Measurements from ENCODE around the gene BACE2. TPM values are rescaled to one million over a fixed set of nuclear protein-coding genes. Genes with fewer than 3 reads are reported as not detected.

Gene BACE2
- polyA plus RNA-seq, 2 donors, result 20.4 to 23.2 TPM

DNA sequence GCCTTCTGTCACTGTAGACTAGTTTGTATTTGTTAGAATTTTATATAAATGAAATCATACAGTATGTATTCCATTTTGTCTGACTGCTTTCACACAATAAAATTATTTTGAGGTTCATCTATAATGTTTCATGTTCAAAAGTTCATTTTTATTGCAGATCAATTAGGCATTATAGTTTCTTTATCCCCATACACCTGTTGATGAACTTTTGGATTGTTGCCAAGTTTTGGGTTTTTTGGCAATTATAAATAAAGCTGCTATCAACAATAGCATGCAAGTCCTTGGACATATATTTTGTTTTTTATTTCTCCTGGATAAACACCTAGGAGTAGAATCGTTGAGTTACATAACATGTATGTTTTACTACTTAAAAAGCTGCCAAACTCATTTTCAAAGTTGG is 101.6 kb downstream of the BACE2 start:
- WGBS, 2 donors, result 34 to 39% methylated on average over 1 of the region's 1 CpG
- Histone ChIP-seq H3K27ac (ENCODE audit: low read depth in 2 of 2, low read length in 1 of 2) (no peak overlapping the region), H3K9me3 (ENCODE audit: control insufficient read depth in 2 of 2, insufficient read depth in 1 of 2, low read depth in 1 of 2, low read length in 1 of 2) (no peaks in the 10 kb centered on the region), H3K4me1 (ENCODE audit: control insufficient read depth in 2 of 2, insufficient read depth in 2 of 2, low read length in 1 of 2) (no peaks in the 10 kb centered on the region), H3K4me3 (ENCODE audit: low read depth in 1 of 2, low read length in 2 of 2) (no peak overlapping the region), H3K36me3 (ENCODE audit: control insufficient read depth in 2 of 2, insufficient read depth in 2 of 2, low read length in 1 of 2) (no peaks in the 10 kb centered on the region), H3K27me3 (ENCODE audit: control insufficient read depth in 1 of 2, insufficient read depth in 2 of 2, low read length in 2 of 2) (no peaks in the 10 kb centered on the region)

DNA sequence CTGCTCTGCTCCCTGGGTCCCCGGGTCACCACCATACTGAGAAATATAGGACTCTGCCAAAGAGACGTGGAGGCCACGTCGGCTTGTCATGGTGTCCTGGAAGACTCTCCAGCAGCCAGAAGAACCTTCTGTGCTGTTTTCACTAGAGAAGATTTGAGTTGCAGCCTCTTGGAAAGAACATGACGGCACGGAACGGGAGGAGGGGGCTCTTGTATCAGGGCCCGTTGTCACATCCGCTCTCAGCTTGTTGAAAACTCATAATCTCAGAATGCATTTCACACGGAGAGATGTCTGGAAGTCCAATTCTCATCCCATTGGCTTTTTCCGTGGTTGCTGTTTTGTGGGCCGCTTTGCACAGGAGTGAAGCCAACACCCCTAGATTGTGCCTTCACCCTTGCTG is 109.2 kb downstream of the BACE2 start:
- Histone ChIP-seq H3K27me3 (ENCODE audit: control insufficient read depth in 1 of 2, insufficient read depth in 2 of 2, low read length in 2 of 2) (no peaks in the 10 kb centered on the region), H3K36me3 (ENCODE audit: control insufficient read depth in 2 of 2, insufficient read depth in 2 of 2, low read length in 1 of 2) (peaks cover 4 to 5% of the 10 kb centered on the region in 2 donors), H3K4me3 (ENCODE audit: low read depth in 1 of 2, low read length in 2 of 2) (no peak overlapping the region), H3K27ac (ENCODE audit: low read depth in 2 of 2, low read length in 1 of 2) (no peak overlapping the region), H3K9me3 (ENCODE audit: control insufficient read depth in 2 of 2, insufficient read depth in 1 of 2, low read depth in 1 of 2, low read length in 1 of 2) (no peaks in the 10 kb centered on the region), H3K4me1 (ENCODE audit: control insufficient read depth in 2 of 2, insufficient read depth in 2 of 2, low read length in 1 of 2) (peaks cover 0 to 3% of the 10 kb centered on the region in 2 donors)
- 86 to 89% methylated on average over 12 of the region's 12 CpGs for WGBS, 2 donors

DNA sequence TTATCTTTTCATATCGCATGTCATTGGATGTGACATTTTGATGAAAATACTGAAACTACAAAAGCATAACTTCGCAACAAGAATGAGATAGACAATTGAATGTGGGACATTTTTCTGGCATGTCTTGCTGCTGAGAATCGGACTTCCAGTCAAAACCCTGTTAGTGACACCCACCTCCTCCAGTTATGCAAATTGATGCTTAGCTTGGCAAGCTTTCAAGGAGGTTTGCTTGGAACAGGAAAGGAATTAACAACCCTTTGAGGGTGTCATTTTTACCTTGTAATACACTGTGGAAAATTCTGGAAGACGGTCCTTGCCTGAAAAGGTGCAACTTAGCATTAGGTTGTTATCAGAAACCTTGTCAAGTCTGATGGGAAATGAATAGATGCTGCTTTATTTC is 109.9 kb downstream of the BACE2 start:
- H3K27ac ChIP-seq (ENCODE audit: low read depth in 2 of 2, low read length in 1 of 2), result no peak overlapping the region
- no peaks in the 10 kb centered on the region for H3K27me3 ChIP-seq (ENCODE audit: control insufficient read depth in 1 of 2, insufficient read depth in 2 of 2, low read length in 2 of 2)
- H3K9me3 ChIP-seq (ENCODE audit: control insufficient read depth in 2 of 2, insufficient read depth in 1 of 2, low read depth in 1 of 2, low read length in 1 of 2), result no peaks in the 10 kb centered on the region
- H3K4me1 ChIP-seq (ENCODE audit: control insufficient read depth in 2 of 2, insufficient read depth in 2 of 2, low read length in 1 of 2), result peaks cover 0 to 3% of the 10 kb centered on the region in 2 donors
- no peak overlapping the region for H3K4me3 ChIP-seq (ENCODE audit: low read depth in 1 of 2, low read length in 2 of 2)
- 73% methylated on average over 4 of the region's 4 CpGs for WGBS, 2 donors
- H3K36me3 ChIP-seq (ENCODE audit: control insufficient read depth in 2 of 2, insufficient read depth in 2 of 2, low read length in 1 of 2), result peaks cover 4 to 5% of the 10 kb centered on the region in 2 donors

DNA sequence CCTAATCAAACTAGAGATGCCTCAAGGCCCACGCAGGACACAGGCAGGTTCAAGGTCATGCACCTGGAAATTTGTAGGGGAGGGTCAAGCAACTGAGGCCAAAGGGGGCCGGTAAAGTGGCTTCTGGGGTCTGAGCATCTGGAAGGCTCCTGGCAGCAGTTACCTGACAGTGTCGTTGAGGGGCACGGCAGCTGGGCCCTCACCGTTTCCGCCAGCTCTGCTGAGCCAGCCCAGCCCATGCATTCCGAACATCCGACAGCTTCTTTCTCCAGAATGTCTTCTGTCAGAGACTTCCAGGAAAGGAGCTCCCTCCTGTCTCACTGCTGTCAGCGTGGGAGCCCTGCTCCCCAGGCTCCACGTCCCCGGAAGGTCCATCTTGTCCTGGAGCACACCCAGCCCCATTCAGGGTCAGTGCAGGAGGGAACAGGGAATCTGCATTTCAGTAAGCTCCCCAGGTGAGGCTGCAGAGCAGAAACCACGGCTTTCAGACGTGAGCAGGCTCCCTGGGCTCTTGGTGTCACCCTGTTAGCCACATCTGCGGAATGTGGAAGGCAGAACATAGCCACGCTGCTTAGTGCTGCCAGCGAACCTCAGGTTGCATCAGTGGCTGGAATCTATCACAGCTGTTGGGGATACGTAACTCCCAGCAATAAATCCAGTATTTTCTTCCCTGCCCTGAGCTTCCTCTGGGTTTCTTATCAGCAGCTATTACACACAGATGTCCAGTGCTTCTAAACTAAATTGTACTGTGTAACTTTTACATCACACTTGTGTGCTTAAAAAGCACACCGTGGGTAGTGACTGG is 112.4 kb downstream of the BACE2 start:
- Histone ChIP-seq H3K9me3 (ENCODE audit: control insufficient read depth in 2 of 2, insufficient read depth in 1 of 2, low read depth in 1 of 2, low read length in 1 of 2) (no peaks in the 10 kb centered on the region), H3K4me1 (ENCODE audit: control insufficient read depth in 2 of 2, insufficient read depth in 2 of 2, low read length in 1 of 2) (peaks cover 0 to 3% of the 10 kb centered on the region in 2 donors), H3K36me3 (ENCODE audit: control insufficient read depth in 2 of 2, insufficient read depth in 2 of 2, low read length in 1 of 2) (peaks cover 0 to under 1% of the 10 kb centered on the region in 2 donors), H3K4me3 (ENCODE audit: low read depth in 1 of 2, low read length in 2 of 2) (no peak overlapping the region), H3K27ac (ENCODE audit: low read depth in 2 of 2, low read length in 1 of 2) (no peak overlapping the region), H3K27me3 (ENCODE audit: control insufficient read depth in 1 of 2, insufficient read depth in 2 of 2, low read length in 2 of 2) (no peaks in the 10 kb centered on the region)
- 60 to 64% methylated on average over 18 of the region's 18 CpGs for whole genome bisulfite sequencing, 2 donors

DNA sequence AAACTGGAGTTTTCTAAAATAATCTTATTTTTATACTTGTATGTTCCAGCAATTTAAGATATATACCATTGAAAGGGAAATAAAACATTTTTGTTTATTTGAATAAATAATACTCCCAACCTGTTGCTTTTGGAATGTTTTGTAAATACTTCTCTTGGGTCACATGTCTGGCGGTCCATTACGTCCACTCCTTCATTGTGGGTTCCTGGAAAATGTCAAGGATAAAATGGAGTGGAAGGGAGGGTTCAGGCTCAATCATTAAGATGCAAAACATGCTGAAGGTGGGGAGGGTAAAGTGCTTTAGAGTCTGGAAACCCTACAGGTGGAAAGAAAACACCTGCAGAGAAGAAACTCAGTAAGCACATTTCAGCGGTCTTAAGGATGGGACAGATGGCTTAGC is 114.5 kb downstream of the BACE2 start:
- H3K27ac ChIP-seq (ENCODE audit: low read depth in 2 of 2, low read length in 1 of 2), result no peak overlapping the region
- H3K36me3 ChIP-seq (ENCODE audit: control insufficient read depth in 2 of 2, insufficient read depth in 2 of 2, low read length in 1 of 2), result no peaks in the 10 kb centered on the region
- no peaks in the 10 kb centered on the region for H3K27me3 ChIP-seq (ENCODE audit: control insufficient read depth in 1 of 2, insufficient read depth in 2 of 2, low read length in 2 of 2)
- H3K9me3 ChIP-seq (ENCODE audit: control insufficient read depth in 2 of 2, insufficient read depth in 1 of 2, low read depth in 1 of 2, low read length in 1 of 2), result no peaks in the 10 kb centered on the region
- no peak overlapping the region for H3K4me3 ChIP-seq (ENCODE audit: low read depth in 1 of 2, low read length in 2 of 2)
- 55 to 61% methylated on average over 3 of the region's 3 CpGs for WGBS, 2 donors
- H3K4me1 ChIP-seq (ENCODE audit: control insufficient read depth in 2 of 2, insufficient read depth in 2 of 2, low read length in 1 of 2), result peaks cover 0 to 3% of the 10 kb centered on the region in 2 donors

DNA sequence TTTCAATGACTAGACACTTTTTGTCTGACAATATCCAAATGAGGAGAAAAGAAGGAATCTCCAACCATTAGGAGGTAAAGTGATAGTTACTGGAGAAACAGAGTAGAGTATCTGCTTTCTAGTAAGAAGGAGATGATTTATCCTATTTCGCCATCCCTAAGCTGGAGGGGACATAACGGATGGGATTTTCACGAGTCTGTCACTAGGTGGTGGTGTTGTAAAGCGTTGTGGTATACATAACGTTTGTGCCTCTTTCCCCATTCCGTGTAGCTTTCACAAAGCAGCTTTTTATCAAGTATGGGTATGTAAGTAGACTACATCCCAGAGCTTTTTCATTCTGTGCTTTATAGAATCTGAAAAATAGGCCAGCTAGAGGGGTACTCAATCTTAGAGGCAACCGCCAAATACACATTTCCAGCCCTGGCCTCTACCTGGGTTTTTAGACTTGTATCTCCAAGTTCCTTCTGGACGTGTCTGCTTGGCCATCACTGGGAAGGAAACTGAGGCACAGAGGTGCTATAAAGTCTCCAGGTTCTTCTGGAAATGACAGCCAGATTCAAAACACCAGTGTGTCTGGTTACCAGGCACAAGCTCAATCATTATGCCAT is 115.4 kb downstream of the BACE2 start:
- Histone ChIP-seq H3K27ac (ENCODE audit: low read depth in 2 of 2, low read length in 1 of 2) (no peak overlapping the region), H3K27me3 (ENCODE audit: control insufficient read depth in 1 of 2, insufficient read depth in 2 of 2, low read length in 2 of 2) (no peaks in the 10 kb centered on the region), H3K36me3 (ENCODE audit: control insufficient read depth in 2 of 2, insufficient read depth in 2 of 2, low read length in 1 of 2) (no peaks in the 10 kb centered on the region), H3K4me3 (ENCODE audit: low read depth in 1 of 2, low read length in 2 of 2) (no peak overlapping the region), H3K4me1 (ENCODE audit: control insufficient read depth in 2 of 2, insufficient read depth in 2 of 2, low read length in 1 of 2) (peaks cover 0 to 3% of the 10 kb centered on the region in 2 donors), H3K9me3 (ENCODE audit: control insufficient read depth in 2 of 2, insufficient read depth in 1 of 2, low read depth in 1 of 2, low read length in 1 of 2) (no peaks in the 10 kb centered on the region)
- WGBS, 2 donors, result 19 to 20% methylated on average over 8 of the region's 8 CpGs

GRCh38 chr21:41289431-41289830 is 121.5 kb downstream of the BACE2 start:
- no peaks in the 10 kb centered on the region for H3K36me3 ChIP-seq (ENCODE audit: control insufficient read depth in 2 of 2, insufficient read depth in 2 of 2, low read length in 1 of 2)
- WGBS, 2 donors, result 64 to 81% methylated on average over 13 of the region's 13 CpGs
- H3K9me3 ChIP-seq (ENCODE audit: control insufficient read depth in 2 of 2, insufficient read depth in 1 of 2, low read depth in 1 of 2, low read length in 1 of 2), result no peaks in the 10 kb centered on the region
- peaks cover 0 to 5% of the 10 kb centered on the region in 2 donors for H3K4me1 ChIP-seq (ENCODE audit: control insufficient read depth in 2 of 2, insufficient read depth in 2 of 2, low read length in 1 of 2)
- no peaks in the 10 kb centered on the region for H3K27me3 ChIP-seq (ENCODE audit: control insufficient read depth in 1 of 2, insufficient read depth in 2 of 2, low read length in 2 of 2)
- no peak overlapping the region for H3K4me3 ChIP-seq (ENCODE audit: low read depth in 1 of 2, low read length in 2 of 2)
- H3K27ac ChIP-seq (ENCODE audit: low read depth in 2 of 2, low read length in 1 of 2), result no peak overlapping the region

DNA sequence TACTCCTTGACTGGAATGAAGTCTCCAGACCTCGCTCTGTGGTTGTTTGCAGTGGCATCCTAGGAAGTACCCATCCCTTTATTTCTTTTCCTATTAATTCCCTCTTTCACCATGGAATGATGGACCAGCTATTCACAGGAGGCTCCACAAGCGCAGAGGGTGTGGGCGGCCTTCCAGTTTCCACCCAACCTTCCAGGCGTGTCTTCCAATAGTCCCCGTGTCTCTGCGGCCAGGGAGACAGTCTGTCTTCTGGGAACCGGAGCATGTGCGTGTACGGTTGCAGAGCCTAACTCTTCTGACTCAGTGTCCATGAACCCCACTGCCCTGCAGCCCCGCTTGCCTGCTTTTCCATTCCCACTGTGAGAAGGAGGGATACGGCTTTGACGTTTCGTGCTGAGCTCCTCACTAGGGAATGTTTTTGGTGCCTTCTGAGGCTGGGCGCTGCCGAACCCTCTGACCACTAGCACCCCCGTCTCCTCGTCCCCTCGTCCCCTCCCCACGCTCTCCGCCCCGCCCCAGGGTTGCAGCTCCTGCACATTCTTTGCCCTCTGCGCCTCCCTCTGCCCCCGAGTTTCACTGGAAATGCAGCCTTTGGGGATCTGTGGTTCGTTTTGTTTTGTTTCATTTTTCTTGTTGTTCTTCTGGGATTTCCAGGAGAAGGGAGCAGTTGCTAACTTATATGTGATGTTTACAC is 122.3 kb downstream of the BACE2 start:
- H3K27me3 ChIP-seq (ENCODE audit: control insufficient read depth in 1 of 2, insufficient read depth in 2 of 2, low read length in 2 of 2), result no peaks in the 10 kb centered on the region
- H3K36me3 ChIP-seq (ENCODE audit: control insufficient read depth in 2 of 2, insufficient read depth in 2 of 2, low read length in 1 of 2), result no peaks in the 10 kb centered on the region
- no peak overlapping the region for H3K27ac ChIP-seq (ENCODE audit: low read depth in 2 of 2, low read length in 1 of 2)
- H3K4me1 ChIP-seq (ENCODE audit: control insufficient read depth in 2 of 2, insufficient read depth in 2 of 2, low read length in 1 of 2), result peaks cover 0 to 6% of the 10 kb centered on the region in 2 donors
- H3K9me3 ChIP-seq (ENCODE audit: control insufficient read depth in 2 of 2, insufficient read depth in 1 of 2, low read depth in 1 of 2, low read length in 1 of 2), result no peaks in the 10 kb centered on the region
- H3K4me3 ChIP-seq (ENCODE audit: low read depth in 1 of 2, low read length in 2 of 2), result no peak overlapping the region
- WGBS, 2 donors, result 59 to 61% methylated on average over 24 of the region's 24 CpGs

DNA sequence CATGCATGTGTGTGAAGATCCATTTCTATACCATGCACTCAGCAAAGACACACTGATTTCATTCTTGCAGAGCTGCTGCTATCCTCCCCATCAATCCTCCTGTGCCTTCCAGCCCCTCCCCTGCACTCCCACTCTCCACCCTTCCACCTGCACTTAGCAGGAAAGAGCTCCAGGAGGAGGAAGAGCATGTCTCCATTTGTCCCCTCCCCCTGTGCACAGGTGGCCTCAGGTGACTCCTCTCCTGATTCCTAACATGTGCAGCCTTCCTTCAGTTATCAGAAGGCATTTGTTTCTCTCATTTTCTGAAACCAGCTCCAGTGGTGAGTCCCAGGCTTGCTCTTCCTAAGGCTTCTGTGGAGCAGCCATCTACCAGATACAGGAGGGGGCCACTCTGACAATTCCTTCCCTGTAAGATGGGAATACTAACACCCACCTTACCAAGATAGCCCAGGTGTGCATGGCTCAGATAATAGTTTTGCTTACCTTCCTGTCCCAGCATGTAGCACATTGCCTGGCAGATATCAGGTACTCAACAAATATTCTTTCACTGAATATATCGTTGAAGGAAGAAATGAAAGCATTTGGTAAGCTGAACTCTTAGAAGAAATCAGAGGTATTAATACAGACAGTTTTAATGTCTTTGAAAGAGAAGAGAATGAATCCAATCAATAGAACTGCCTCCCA is 126.7 kb downstream of the BACE2 start:
- no peaks in the 10 kb centered on the region for H3K27me3 ChIP-seq (ENCODE audit: control insufficient read depth in 1 of 2, insufficient read depth in 2 of 2, low read length in 2 of 2)
- peak overlapping the region; percentile 53 to 60 for H3K27ac ChIP-seq (ENCODE audit: low read depth in 2 of 2, low read length in 1 of 2)
- peaks cover 4 to 12% of the 10 kb centered on the region in 2 donors for H3K4me1 ChIP-seq (ENCODE audit: control insufficient read depth in 2 of 2, insufficient read depth in 2 of 2, low read length in 1 of 2)
- H3K36me3 ChIP-seq (ENCODE audit: control insufficient read depth in 2 of 2, insufficient read depth in 2 of 2, low read length in 1 of 2), result no peaks in the 10 kb centered on the region
- WGBS, 2 donors, result 39 to 52% methylated on average over 1 of the region's 1 CpG
- no peak overlapping the region for H3K4me3 ChIP-seq (ENCODE audit: low read depth in 1 of 2, low read length in 2 of 2)
- H3K9me3 ChIP-seq (ENCODE audit: control insufficient read depth in 2 of 2, insufficient read depth in 1 of 2, low read depth in 1 of 2, low read length in 1 of 2), result no peaks in the 10 kb centered on the region

Measured in esophagus (tissue), 2 donors.